Effector memory CD8-positive, alpha-beta T cell (primary cell): ENCODE data around the gene ATG101.
A peak's percentile ranks its signal among the peaks of the same experiment; 100 is the strongest.
"Not testable (repeated sequence)": the region's sequence is repeated elsewhere in the genome, so short reads cannot be mapped to it uniquely, and the experiment has no call there.

ENCODE experiments used
- ATAC-seq: fragments of 150-1000 bp; cut with Tn5 transposase; replicated peaks from 2 replicates; pipeline ENCODE4 v1.10.0; 2021; ENCODE audit warnings: mild to moderate bottlenecking, moderate library complexity
- DNase-seq, 3 experiments: peaks; one replicate each; pipeline ENCODE4 v3.0.0; 2021
- H3K27ac Mint-ChIP-seq, 2 donors: one replicate each; pipeline ENCODE4 v1.8.0; 2022; ENCODE audit warnings: mild to moderate bottlenecking in 2 of 2, mixed read lengths in 2 of 2, moderate library complexity in 2 of 2
- H3K27me3 Mint-ChIP-seq, 2 donors: one replicate each; pipeline ENCODE4 v1.8.0; 2022; ENCODE audit warnings: mixed read lengths in 2 of 2
- H3K36me3 Mint-ChIP-seq: one replicate; pipeline ENCODE4 v1.8.0; 2022; ENCODE audit warnings: mild to moderate bottlenecking, moderate library complexity, mixed read lengths; ENCODE audit not compliant: insufficient read depth
- H3K4me1 Mint-ChIP-seq, 2 donors: one replicate each; pipeline ENCODE4 v1.8.0; 2022; ENCODE audit warnings: low read depth in 2 of 2, mixed read lengths in 2 of 2
- H3K4me3 Mint-ChIP-seq, 2 donors: one replicate each; pipeline ENCODE4 v1.8.0; 2022; ENCODE audit warnings: mild to moderate bottlenecking in 2 of 2, mixed read lengths in 2 of 2, moderate library complexity in 2 of 2
- H3K9me3 Mint-ChIP-seq, 2 donors: one replicate each; pipeline ENCODE4 v1.8.0; 2022; ENCODE audit warnings: mixed read lengths in 2 of 2

The ATG101 gene

GRCh38 chr12:52096332-52097044 lies 26.7 kb downstream of the ATG101 start:
- no peak overlapping the region for H3K27ac Mint-ChIP-seq
- H3K4me3 Mint-ChIP-seq = no peak overlapping the region
- DNase-seq = no peak
- no peaks in the 10 kb centered on the region for H3K9me3 Mint-ChIP-seq
- no peaks in the 10 kb centered on the region for H3K4me1 Mint-ChIP-seq
- ATAC-seq = no peak
- peaks cover 2% of the 10 kb centered on the region for H3K36me3 Mint-ChIP-seq
- H3K27me3 Mint-ChIP-seq = peaks cover 56 to 78% of the 10 kb centered on the region in 2 donors

GRCh38 chr12:52097045-52097666 lies 27.4 kb downstream of the ATG101 start:
- no peaks in the 10 kb centered on the region for H3K9me3 Mint-ChIP-seq
- H3K27me3 Mint-ChIP-seq = peaks cover 57 to 78% of the 10 kb centered on the region in 2 donors
- ATAC-seq (no peak), DNase-seq (no peak)
- no peak overlapping the region for H3K4me3 Mint-ChIP-seq
- H3K36me3 Mint-ChIP-seq = peaks cover 2% of the 10 kb centered on the region
- H3K4me1 Mint-ChIP-seq = no peaks in the 10 kb centered on the region
- H3K27ac Mint-ChIP-seq = no peak overlapping the region

- not testable (repeated sequence) for H3K4me3 Mint-ChIP-seq, DNase-seq, ATAC-seq, H3K36me3 Mint-ChIP-seq, H3K27ac Mint-ChIP-seq, H3K9me3 Mint-ChIP-seq, H3K4me1 Mint-ChIP-seq
- peaks cover 63 to 82% of the 10 kb centered on the region in 2 donors for H3K27me3 Mint-ChIP-seq
Observed at GRCh38 chr12:52104431-52105089, 34.8 kb downstream of the ATG101 start.

DNA sequence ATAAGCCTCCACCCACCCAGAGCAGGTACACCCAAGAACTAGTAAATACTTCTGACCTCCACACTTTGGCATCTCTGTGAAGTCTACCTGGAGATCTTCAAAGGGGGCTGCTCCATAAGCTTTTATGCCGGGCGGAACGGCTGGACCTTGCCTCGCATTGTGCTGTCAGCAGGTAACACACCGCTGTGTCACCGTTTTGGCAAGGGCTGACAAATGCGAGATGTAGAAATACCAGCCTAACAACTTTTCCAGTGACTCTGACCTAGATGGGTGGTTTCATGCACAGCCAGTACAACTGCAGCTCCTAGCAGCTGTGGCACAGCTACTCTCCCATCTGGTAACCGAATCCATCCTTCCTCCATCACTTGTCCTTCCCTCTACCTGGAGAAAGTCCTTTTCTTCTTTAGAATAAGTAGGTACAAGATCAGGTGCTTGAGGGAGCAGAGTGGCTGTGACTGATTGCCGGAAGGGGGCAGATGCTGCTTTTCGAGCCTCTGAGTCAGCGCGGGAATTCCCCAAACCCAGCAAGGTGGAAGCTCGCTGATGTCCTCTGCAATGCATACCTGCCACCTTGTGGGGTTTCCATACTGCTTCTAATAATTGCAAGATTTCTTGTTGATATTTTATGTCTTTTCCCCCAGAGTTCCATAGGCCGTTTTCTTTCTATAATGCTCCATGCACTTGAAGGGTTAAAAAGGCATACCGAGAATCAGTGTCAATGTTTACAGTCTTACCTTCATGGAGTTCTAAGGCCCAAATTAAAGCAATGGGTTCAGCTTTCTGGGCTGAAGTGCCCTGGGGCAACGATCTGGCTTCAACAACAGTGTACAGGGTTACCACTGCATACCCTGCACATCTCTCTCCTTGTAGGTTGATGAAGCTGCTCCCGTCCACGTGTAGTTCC lies 46.7 kb downstream of the ATG101 start:
- H3K27ac Mint-ChIP-seq = peak overlapping the region in 1 of 2 donors; percentile 35
- not testable (repeated sequence) for H3K9me3 Mint-ChIP-seq, H3K36me3 Mint-ChIP-seq, ATAC-seq, H3K4me3 Mint-ChIP-seq, H3K4me1 Mint-ChIP-seq
- peaks cover 21 to 34% of the 10 kb centered on the region in 2 donors for H3K27me3 Mint-ChIP-seq
- peak; percentile 21 to 36 (median 36) for DNase-seq

DNA sequence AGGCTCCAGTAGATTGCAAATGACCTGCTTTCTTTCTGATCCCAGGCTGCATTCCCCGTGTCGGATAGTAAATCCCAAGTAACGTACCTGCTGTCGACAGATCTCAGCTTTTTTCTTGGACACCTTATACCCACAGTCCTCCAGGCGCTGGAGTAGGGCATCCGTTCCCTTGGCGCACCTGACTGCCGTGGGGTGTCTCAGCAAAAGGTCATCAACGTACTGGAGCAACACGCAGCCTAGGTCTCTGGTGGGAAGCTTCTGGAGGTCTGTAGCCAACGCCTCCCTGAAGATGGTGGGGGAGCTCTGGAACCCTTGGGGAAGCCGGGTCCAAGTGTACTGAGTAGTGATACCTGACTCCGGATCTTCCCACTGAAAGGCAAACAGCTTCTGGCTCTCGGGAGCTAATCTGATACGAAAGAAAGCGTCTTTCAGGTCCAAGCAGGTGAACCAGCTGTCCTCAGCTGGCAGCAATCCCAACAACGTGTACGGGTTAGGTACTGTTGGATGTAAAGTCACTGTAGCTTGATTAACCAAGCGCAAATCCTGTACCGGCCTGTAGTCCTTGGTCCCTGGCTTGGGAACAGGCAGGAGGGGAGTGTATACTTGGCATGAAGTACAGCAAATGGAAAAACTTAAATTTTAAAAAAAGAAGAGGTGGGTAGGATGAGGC lies 48.2 kb downstream of the ATG101 start:
- H3K9me3 Mint-ChIP-seq, H3K36me3 Mint-ChIP-seq, H3K4me3 Mint-ChIP-seq, ATAC-seq, H3K27ac Mint-ChIP-seq, DNase-seq: not testable (repeated sequence)
- Mint-ChIP-seq H3K4me1 (peaks cover 0 to 12% of the 10 kb centered on the region in 2 donors), H3K27me3 (peaks cover 30 to 49% of the 10 kb centered on the region in 2 donors)

- DNase-seq (peak in 2 of 3 experiments; percentile 12 to 30), ATAC-seq (peak; percentile 69)
- peaks cover 0 to 12% of the 10 kb centered on the region in 2 donors for H3K4me1 Mint-ChIP-seq
- no peaks in the 10 kb centered on the region for H3K9me3 Mint-ChIP-seq
- H3K27ac Mint-ChIP-seq = no peak overlapping the region
- H3K27me3 Mint-ChIP-seq = peaks cover 40 to 62% of the 10 kb centered on the region in 2 donors
- H3K4me3 Mint-ChIP-seq = peak overlapping the region in 1 of 2 donors; percentile 36
- no peaks in the 10 kb centered on the region for H3K36me3 Mint-ChIP-seq
Observed at GRCh38 chr12:52119398-52120254, 49.8 kb downstream of the ATG101 start.

DNA sequence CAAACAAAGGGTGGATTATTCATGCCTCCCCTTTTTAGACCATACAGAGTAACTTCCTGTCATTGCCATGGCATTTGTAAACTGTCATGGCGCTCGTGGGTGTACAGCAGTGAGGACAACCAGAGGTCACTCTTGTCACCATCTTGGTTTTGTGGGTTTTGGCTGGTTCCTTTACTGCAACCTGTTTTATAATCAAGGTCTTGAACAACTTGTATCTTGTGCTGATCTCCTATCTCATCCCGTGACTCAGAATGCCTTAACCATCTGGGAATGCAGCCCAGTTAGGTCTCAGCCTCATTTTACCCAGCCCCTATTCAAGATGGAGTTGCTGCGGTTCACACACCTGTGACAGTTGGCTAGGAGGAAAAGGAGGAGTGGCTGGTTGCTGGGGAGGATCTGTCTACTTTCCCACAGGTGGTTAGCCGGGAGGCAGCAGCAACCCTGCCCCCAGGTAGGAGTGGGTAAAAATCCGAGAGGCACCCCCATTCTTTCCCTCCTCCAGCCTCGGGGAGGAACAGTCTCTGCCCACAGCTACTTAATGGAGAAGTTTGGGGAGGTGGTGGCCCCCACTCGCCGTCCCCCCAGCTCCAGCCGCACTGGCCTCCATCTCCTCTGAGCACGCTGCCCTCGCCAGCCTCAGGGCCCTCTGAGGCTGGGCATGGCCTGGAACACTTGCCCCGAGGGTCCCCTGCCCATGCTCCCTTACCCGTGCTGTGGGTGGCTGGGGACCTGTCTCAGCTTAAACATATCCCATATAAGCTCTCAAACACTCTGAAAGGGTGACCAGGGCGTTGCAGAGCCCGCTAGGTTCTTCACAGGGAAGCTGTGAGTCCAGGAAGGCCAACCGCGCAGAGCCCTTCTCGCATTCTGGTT lies 51.4 kb downstream of the ATG101 start:
- no peak overlapping the region for H3K4me3 Mint-ChIP-seq
- peaks cover 35 to 70% of the 10 kb centered on the region in 2 donors for H3K27me3 Mint-ChIP-seq
- no peaks in the 10 kb centered on the region for H3K36me3 Mint-ChIP-seq
- peaks cover 0 to 12% of the 10 kb centered on the region in 2 donors for H3K4me1 Mint-ChIP-seq
- H3K9me3 Mint-ChIP-seq = no peaks in the 10 kb centered on the region
- ATAC-seq (no peak), DNase-seq (no peak)
- no peak overlapping the region for H3K27ac Mint-ChIP-seq

DNA sequence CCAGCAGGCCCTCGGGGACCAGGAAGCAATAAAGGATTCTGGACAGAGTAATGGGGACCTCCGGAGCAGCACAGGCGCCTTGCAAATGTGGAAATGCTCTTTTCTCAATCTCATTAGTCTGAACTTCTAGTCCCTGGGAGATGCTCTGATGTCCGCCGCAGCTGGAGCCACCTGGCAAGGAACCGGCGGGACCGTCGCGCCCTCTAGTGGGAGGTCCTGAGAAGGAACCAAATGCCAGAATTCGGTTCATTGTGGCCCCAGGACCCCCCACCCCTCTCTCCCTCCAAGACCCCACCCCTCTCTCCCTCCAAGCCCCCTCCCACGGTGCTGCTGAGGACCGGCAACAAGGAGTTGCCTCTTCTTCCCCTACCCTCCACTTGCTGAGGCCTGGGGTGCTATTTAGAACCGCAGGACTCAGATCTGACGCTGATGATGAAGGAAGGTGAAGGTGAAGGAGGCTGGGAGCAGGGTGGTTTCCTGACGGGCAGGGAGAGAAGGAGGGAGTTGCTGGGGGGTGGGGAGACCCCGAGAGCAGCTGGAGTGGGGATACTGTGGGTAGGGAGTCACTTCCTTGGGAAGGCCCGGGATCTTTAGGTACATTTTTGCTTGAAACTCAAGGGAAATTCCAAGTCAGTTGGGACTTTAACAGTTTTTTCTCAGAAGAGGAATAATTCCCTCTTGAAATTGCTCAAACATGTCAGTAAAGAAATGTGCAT lies 52.2 kb downstream of the ATG101 start:
- peak; percentile 43 for ATAC-seq
- peaks cover 41 to 78% of the 10 kb centered on the region in 2 donors for H3K27me3 Mint-ChIP-seq
- no peak overlapping the region for H3K4me3 Mint-ChIP-seq
- no peaks in the 10 kb centered on the region for H3K9me3 Mint-ChIP-seq
- no peaks in the 10 kb centered on the region for H3K36me3 Mint-ChIP-seq
- H3K4me1 Mint-ChIP-seq = peaks cover 0 to 7% of the 10 kb centered on the region in 2 donors
- DNase-seq = peak; percentile 46 to 50 (median 49)
- H3K27ac Mint-ChIP-seq = no peak overlapping the region

- DNase-seq (no peak), ATAC-seq (no peak)
- no peak overlapping the region for H3K27ac Mint-ChIP-seq
- no peak overlapping the region for H3K4me3 Mint-ChIP-seq
- H3K27me3 Mint-ChIP-seq = peaks cover 46 to 83% of the 10 kb centered on the region in 2 donors
- no peaks in the 10 kb centered on the region for H3K36me3 Mint-ChIP-seq
- no peaks in the 10 kb centered on the region for H3K9me3 Mint-ChIP-seq
- peaks cover 0 to 5% of the 10 kb centered on the region in 2 donors for H3K4me1 Mint-ChIP-seq
Observed at GRCh38 chr12:52122540-52122871, 52.7 kb downstream of the ATG101 start.

DNA sequence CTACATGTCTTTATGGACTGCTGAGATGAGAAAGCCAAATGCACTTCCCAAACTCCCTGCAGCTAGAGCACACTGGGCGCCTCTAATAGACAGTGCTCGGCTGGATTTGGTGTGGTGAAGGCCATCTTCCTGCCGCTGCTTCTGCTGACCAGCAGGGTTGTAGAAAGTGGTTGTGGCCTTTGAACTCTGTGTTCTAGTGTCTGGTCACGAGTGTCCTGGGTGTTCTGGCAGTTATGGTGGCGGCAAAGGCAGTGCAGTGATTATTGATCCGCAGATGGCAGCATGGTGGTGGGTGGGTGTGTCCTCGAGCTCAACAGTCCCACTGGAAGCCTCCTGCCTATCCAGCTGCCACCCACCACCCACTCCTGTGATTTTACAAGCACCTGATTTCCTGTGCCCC lies 53.1 kb downstream of the ATG101 start:
- H3K27me3 Mint-ChIP-seq = peaks cover 50 to 87% of the 10 kb centered on the region in 2 donors
- H3K27ac Mint-ChIP-seq = no peak overlapping the region
- no peaks in the 10 kb centered on the region for H3K9me3 Mint-ChIP-seq
- H3K4me1 Mint-ChIP-seq = peaks cover 0 to 5% of the 10 kb centered on the region in 2 donors
- ATAC-seq (no peak), DNase-seq (no peak)
- H3K36me3 Mint-ChIP-seq = no peaks in the 10 kb centered on the region
- no peak overlapping the region for H3K4me3 Mint-ChIP-seq
